Left ventricle myocardium superior (tissue), 1 donor: Measurements from ENCODE around the gene LRRC45. TPM values are rescaled to one million over a fixed set of nuclear protein-coding genes. Genes with fewer than 3 reads are reported as not detected.

ENCODE experiments used
- ATAC-seq: fragments of 200-7000 bp; cut with Tn5 transposase; one replicate; pipeline ENCODE4 v1.9.1; 2020; ENCODE audit warnings: mild to moderate bottlenecking, moderate library complexity
- DNase-seq: peaks from one replicate; pipeline ENCODE4 v3.0.0-alpha.2; 2020
- intact Hi-C: fragments of 100-400 bp; cut with micrococcal nuclease; formaldehyde crosslinking; loops from one replicate; pipeline ENCODE4 v1.11.0; 2022
- total RNA-seq: library from RNA; stranded (reverse); fragmentation: NEBNext Ultra II Directional; extraction: Animal tissue kit (Norgen Biotek cat#: 25700); gene quantifications from one replicate; pipeline ENCODE4 v1.2.1, GENCODE V29; 2021
- donor health status: DM: no; HTN: yes; CAD: no; lungs with severe emphysema.

LRRC45 gene
- total RNA-seq, 1 donor from 2014 or later = 6.3 TPM

DNA sequence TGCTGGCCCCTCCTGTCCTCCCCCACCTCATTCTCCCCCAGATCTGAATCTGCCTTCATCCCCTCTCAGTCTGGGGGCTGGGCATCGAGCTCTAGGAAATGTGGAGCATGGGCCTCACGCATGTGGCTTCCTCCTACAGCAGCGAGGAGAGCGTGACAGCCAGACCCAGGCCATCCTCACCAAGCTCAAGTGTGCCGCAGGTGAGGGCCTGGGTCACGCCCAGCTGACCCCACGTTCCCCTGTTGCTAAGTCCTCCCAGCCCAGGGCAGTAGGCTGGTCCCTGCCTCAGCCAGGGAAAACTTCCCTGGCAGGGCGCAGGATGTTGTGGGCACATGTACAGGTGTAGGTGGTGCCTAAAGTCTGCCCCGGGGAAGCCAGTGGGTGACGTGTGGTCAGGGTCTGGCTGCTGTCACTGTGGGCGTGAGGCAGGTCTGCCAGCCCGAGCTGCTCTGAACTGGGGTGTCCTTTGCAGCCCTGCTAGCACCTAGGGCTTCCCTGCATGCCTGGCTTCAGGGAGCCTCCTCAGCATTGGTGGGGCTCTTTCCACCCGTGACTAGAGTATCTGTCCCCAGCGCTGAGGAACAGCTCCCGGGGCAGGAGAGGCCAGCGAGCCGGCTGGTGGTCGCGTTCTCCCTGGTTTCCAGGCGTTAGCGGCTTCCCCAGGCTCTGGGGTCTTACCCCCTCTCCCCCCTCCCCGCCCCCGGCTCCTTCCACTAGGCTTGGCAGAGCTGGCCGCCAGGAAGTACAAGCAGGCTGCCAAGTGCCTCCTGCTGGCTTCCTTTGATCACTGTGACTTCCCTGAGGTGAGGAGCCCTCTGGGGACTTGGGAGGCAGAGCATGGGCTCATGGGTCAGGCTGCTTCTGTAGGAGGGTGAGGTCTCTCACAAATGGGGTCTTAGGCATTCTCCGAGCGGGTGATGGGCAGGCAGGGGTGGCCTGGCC, 32.2 kb downstream of the LRRC45 start:
- DNase-seq (peak; percentile 21), ATAC-seq (no peak)
- intact Hi-C loops = no loop called here

GRCh38 chr17:82055965-82056728, 33.0 kb downstream of the LRRC45 start:
- peak; percentile 21 for DNase-seq

DNA sequence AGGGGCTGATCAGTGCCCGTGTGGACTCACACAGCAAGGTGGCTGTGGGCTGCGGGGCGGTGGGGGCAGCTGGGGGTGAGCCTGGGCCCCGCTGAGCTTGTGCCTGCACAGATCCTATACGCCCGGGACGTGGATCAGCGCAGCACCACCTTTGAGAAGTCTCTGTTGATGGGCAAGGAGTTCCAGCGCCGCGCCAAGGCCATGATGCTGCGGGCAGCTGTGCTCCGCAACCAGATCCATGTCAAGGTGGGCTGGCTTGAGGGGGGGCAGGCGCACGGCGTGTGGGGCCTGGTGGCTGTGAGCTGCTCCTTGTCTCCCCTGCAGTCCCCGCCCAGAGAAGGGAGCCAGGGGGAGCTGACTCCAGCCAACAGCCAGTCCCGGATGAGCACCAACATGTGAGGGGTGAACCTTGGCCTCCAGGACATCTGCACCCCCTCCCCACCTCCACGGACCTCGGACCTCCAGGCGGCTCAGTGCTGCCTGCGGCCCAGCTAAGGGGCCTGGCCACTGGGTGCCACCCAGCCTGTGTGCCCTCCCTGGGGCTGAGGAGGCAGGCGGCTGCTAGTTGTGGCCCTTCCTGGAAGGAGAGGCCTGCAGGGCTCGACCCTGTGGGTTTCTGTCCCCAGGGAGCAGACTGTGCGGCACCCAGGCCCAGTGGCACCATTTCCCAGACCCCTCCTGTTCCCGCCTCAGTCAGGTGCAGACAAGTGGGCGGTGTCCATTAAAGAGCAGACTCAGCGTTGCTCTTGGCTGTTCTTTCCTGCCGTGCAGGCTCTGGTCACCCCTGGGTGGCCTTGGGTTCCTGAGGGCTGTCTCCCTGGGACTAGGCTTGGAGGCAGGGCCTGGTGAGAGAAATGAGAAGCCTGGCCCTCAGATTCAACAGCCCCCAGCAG, 33.9 kb downstream of the LRRC45 start:
- intact Hi-C loops = no loop called here
- DNase-seq = peak; percentile 33
- ATAC-seq = no peak

More at GRCh38 chr17:82055965-82056728, 33.0 kb downstream of the LRRC45 start:
- intact Hi-C loops = no loop called here
- no peak for ATAC-seq

GRCh38 chr17:82058230-82058854, 35.2 kb downstream of the LRRC45 start:
- DNase-seq (peak; percentile 23), ATAC-seq (no peak)
- intact Hi-C loops = no loop called here

GRCh38 chr17:82058855-82059249, 35.7 kb downstream of the LRRC45 start:
- intact Hi-C loops = no loop called here
- ATAC-seq = no peak
- peak; percentile 16 for DNase-seq

DNA sequence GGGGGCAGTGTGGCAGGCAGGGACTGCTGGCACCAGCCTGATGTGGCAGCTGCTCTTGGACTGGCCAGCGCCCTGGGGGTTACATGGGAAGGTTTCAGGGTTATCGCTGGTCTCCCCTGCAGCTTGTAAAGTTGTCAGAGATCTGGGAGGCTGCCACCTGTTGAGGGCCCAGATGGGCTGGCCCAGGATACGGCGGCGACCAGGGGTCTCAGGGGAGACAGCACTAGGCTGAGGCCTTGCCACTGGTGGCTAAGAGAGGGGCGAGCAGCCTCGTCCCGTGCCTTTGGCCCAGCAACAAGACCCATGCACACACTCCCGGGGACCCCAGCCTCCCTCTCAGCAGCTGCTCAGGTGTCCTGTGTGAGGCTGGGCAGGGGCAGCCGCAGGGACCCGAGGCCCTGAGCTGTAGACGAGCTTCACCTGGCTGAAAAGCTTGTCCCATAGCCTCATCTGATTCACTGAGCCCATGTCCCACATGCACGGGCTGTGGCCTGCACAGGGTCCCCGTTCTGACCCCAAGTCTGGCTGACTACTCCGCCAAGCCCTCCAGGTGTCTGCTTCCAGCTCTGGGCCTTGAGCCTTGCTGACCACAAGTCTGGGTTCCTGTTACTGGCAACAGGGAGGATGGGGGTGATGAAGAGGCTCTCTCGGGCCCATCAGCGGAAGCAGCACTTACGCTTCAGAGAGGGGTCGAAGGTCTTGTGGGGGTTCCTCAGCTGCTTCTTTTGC, 36.3 kb downstream of the LRRC45 start:
- intact Hi-C loops = no loop called here

GRCh38 chr17:82060001-82060380, 36.9 kb downstream of the LRRC45 start:
- DNase-seq = peak; percentile 22

More for the DNA sequence above, 36.3 kb downstream of the LRRC45 start:
- ATAC-seq (no peak), DNase-seq (peak; percentile 24)

DNA sequence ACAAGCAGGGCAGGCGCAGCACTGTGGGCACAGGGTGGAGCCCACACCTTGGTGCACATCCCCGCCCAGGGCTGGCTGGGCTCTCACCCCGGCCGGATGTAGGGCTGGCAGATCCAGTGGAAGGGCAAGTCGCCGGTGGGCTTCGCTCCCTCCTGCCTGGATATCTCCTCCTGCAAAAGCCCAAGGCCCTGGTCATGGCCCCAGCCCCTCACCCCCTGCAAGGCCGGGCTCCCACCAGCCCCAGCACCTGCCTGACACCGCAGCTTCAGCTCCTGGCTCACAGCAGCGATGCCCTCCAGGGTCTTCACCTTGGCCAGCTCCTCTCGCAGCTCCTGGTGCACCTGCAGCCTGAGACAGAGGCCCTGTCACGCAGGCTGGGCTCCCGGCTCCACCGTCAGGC, 37.5 kb downstream of the LRRC45 start:
- peak; percentile 26 for DNase-seq
- intact Hi-C loops = no loop called here
- ATAC-seq = no peak

More at GRCh38 chr17:82060001-82060380, 36.9 kb downstream of the LRRC45 start:
- no peak for ATAC-seq
- intact Hi-C loops = no loop called here

DNA sequence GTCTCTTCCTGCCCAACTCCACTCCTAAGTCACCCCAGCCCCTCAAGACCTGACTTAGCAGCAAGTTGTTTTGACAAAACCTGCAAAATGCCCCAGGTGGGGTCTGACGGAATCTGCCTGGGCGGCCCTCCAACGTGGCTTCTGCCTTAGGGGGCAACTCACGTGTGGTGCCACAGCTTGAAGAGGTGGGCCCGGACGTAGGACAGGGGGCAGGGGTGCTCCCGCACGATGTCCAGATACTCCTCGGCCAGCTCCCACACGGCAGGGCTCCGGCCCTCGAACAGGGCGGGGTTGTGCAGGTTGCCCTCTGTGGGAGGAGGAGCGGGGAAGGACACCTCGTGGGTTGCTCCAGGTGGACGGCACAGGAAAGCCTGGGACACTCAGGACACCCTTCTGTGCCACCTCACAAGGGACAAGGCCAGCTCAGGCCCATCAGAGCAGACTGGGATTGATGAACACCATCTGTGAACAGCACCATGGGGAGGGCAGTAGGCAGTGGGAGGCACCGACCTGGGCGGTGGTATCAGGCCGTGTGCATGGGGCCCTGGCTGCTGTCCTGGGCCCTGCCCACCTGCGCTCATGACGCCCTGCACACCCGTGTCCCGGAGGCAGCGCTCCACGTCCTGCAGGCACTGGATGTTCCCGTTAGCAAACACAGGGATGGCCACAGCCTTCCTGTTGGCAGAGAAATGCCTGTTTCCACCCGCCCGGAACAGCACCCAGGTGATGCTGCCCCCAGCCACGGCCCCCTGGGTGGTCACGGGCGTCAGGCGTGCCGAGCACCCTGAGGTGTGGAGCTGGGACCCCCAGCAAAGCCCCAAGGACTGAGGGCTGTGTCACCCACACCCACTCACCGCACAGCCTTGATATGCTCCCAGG, 38.2 kb downstream of the LRRC45 start:
- intact Hi-C loops = no loop called here
- ATAC-seq = no peak
- DNase-seq = peak; percentile 29

- intact Hi-C loops = no loop called here
- ATAC-seq (no peak), DNase-seq (no peak)
Measured at GRCh38 chr17:82062076-82062983, 39.2 kb downstream of the LRRC45 start.

DNA sequence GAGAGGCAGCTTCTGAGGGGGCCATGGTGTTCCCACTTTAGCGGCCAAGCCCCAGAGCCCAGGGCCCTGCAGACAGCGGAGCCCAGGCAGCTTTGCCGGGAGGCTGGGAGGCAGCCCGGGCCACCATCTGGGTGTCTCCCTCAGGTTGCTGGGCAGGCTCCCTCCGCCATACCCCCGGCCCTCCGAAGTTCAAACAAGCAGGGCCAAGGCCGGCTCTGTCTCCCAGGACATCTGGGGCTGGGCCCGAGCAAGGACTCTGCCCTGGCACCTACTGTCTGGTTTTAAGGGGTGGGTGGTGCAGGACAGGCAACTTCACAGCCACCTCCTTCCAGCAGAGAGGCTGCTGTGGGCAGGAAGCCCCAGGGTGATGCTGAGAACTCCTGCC, 39.9 kb downstream of the LRRC45 start:
- ATAC-seq = no peak
- intact Hi-C loops = no loop called here
- DNase-seq = no peak

DNA sequence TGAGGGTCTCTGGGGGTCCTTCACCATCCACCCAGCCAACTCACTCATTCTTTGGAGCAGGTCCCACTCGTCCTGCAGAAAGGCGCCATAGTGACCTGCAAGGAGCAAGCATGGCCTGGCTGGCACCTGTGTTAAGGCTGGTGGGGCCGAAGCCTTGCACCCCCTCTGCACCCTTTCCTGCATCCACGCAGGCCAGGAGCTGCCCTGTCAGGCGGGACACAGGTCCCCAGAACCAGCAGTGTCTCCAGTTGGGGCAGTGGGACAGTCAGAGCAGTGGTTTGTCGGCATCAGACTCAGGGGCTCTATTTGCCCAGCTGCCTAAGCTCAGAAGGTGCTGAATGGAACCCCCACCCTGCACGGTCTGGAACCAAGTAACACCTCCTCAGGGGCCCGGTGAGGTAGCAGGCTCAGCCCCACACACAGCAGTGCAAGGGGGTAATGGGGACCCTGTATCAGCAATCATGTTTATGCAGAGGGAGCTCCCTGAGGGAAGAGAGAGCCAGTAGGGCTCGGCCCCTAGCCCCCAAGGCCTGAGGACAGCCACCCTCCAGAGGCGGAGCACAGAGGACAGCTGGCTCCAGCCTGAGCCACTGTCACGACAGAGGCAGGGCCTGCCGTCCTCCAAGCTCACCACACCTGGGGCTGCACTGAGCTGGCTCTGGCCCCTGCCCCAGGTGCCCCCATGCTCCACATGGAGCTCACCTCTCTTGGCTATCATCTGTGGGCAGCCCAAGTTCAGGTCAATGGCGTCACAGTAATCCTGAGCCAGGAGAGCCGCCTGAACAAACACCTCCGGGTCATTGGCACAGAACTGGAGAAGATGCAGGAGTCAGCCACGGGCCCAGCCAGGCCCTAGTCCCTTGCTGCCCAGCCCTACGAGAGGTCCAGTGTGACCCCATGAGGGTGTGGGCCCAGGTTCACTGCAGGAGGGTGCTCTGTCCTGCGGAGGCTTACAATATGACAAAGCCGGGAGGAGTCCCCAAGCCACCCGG, 40.6 kb downstream of the LRRC45 start:
- DNase-seq (peak; percentile 27), ATAC-seq (no peak)
- intact Hi-C loops = no loop called here

- intact Hi-C loops = no loop called here
- no peak for DNase-seq
- ATAC-seq = no peak
Measured at GRCh38 chr17:82064433-82065192, 41.5 kb downstream of the LRRC45 start.

GRCh38 chr17:82065193-82065637, 42.1 kb downstream of the LRRC45 start:
- peak; percentile 57 for DNase-seq

More at GRCh38 chr17:82065193-82065637, 42.1 kb downstream of the LRRC45 start:
- ATAC-seq = peak; percentile 10
- intact Hi-C loops = no loop called here
